SIG-M5 treated with dmso at 0.1 percent for 504 hours (cell line): Measurements from ENCODE around the gene ANKS6.

ENCODE experiments used
- DNase-seq: peaks from one replicate; lab custom pipeline; 2025; ENCODE audit not compliant: unreplicated experiment; lab: John Stamatoyannopoulos, UW

ANKS6 gene

GRCh38 chr9:98773721-98774120, 22.6 kb downstream of the ANKS6 start:
- no peak for DNase-seq

GRCh38 chr9:98772364-98773155, 23.8 kb downstream of the ANKS6 start:
- DNase-seq = peak; percentile 23

- no peak for DNase-seq
These were observed 25.0 kb downstream of the ANKS6 start for GRCh38 chr9:98771209-98771874.

GRCh38 chr9:98770717-98771116, 25.6 kb downstream of the ANKS6 start:
- DNase-seq = no peak

- DNase-seq = no peak
These were observed 28.0 kb downstream of the ANKS6 start for GRCh38 chr9:98768344-98768743.

- no peak for DNase-seq
These were observed 28.4 kb downstream of the ANKS6 start for GRCh38 chr9:98767915-98768314.

GRCh38 chr9:98767196-98767595, 29.2 kb downstream of the ANKS6 start:
- DNase-seq = no peak

GRCh38 chr9:98766586-98766985, 29.8 kb downstream of the ANKS6 start:
- DNase-seq = peak; percentile 70

GRCh38 chr9:98765256-98765655, 31.1 kb downstream of the ANKS6 start:
- no peak for DNase-seq

GRCh38 chr9:98763986-98764745, 32.2 kb downstream of the ANKS6 start:
- no peak for DNase-seq

- DNase-seq = no peak
These were observed 36.1 kb downstream of the ANKS6 start for GRCh38 chr9:98760231-98760630.

GRCh38 chr9:98755006-98755618, 41.2 kb downstream of the ANKS6 start:
- DNase-seq = no peak

- DNase-seq = no peak
These were observed 45.1 kb downstream of the ANKS6 start for GRCh38 chr9:98751210-98751609.

- peak; percentile 84 for DNase-seq
These were observed 45.8 kb downstream of the ANKS6 start for GRCh38 chr9:98750364-98751060.

GRCh38 chr9:98747476-98747875, 48.9 kb downstream of the ANKS6 start:
- DNase-seq = no peak

- no peak for DNase-seq
These were observed 50.9 kb downstream of the ANKS6 start for GRCh38 chr9:98745470-98745869.

- no peak for DNase-seq
These were observed 52.3 kb downstream of the ANKS6 start for GRCh38 chr9:98743818-98744611.

- no peak for DNase-seq
These were observed 53.0 kb downstream of the ANKS6 start for GRCh38 chr9:98743329-98743728.

GRCh38 chr9:98742325-98743280, 53.8 kb downstream of the ANKS6 start:
- DNase-seq = no peak
